ENCODE measurements around the gene P2RX7.
"Not testable (repeated sequence)": the region's sequence is repeated elsewhere in the genome, so short reads cannot be mapped to it uniquely, and the experiment has no call there.

P2RX7 gene

GRCh38 chr12:121208571-121208970 lies 75.9 kb downstream of the P2RX7 start:
- CTCF ChIA-PET = interaction anchor here (1.2 kb wide), 1 partner anchor 22 kb away, joined by 3 read pairs; no protein-coding TSS in a partner anchor
- not testable (repeated sequence) for H3K9me3 Mint-ChIP-seq
- peak; percentile 5 for DNase-seq
- Mint-ChIP-seq H3K27me3 (peaks cover 12% of the 10 kb centered on the region), H3K4me3 (peak overlapping the region; percentile 85), H3K36me3 (peaks cover 19% of the 10 kb centered on the region), H3K4me1 (peaks cover 47% of the 10 kb centered on the region), H3K27ac (peak overlapping the region; percentile 70)

GRCh38 chr12:121209221-121209620 lies 76.5 kb downstream of the P2RX7 start:
- Mint-ChIP-seq H3K4me1 (peaks cover 52% of the 10 kb centered on the region), H3K27ac (peak overlapping the region; percentile 91), H3K4me3 (peak overlapping the region; percentile 85), H3K9me3 (no peaks in the 10 kb centered on the region), H3K36me3 (peaks cover 21% of the 10 kb centered on the region), H3K27me3 (peaks cover 7% of the 10 kb centered on the region)
- CTCF ChIA-PET = interaction anchor here (0.9 kb wide), 1 partner anchor 98 kb away, joined by 3 read pairs; no protein-coding TSS in a partner anchor
- peak; percentile 23 for DNase-seq

GRCh38 chr12:121209624-121210572 lies 77.2 kb downstream of the P2RX7 start, which contains the start of gene P2RX4:
Gene P2RX4 (plus strand): TSS chr12:121210129. CDS start chr12:121210165, 36 bp downstream.
- H3K4me1 Mint-ChIP-seq = peaks cover 55% of the 10 kb centered on the region
- peak within 1 kb of the TSS; percentile 91 for H3K27ac Mint-ChIP-seq
- no peaks in the 10 kb centered on the region for H3K9me3 Mint-ChIP-seq
- peak; percentile 92 for DNase-seq
- H3K36me3 Mint-ChIP-seq = peaks cover 26% of the 10 kb centered on the region
- peak within 1 kb of the TSS; percentile 85 for H3K4me3 Mint-ChIP-seq
- peaks cover 7% of the 10 kb centered on the region for H3K27me3 Mint-ChIP-seq
- CTCF ChIA-PET = interaction anchor here (0.9 kb wide), 2 partner anchors 14 to 98 kb away, joined by 3 read pairs; no protein-coding TSS in a partner anchor

GRCh38 chr12:121212875-121213274 lies 80.2 kb downstream of the P2RX7 start:
- Mint-ChIP-seq H3K27me3 (peaks cover 7% of the 10 kb centered on the region), H3K27ac (peak overlapping the region; percentile 22), H3K4me3 (no peak overlapping the region), H3K4me1 (peaks cover 66% of the 10 kb centered on the region), H3K9me3 (no peaks in the 10 kb centered on the region), H3K36me3 (peaks cover 51% of the 10 kb centered on the region)
- no peak for DNase-seq
- CTCF ChIA-PET = interaction anchor here (0.6 to 1.0 kb wide), 2 partner anchors 11 to 93 kb away, joined by 3 read pairs; no protein-coding TSS in a partner anchor

- H3K9me3 Mint-ChIP-seq = no peaks in the 10 kb centered on the region
- no peak overlapping the region for H3K4me3 Mint-ChIP-seq
- peaks cover 5% of the 10 kb centered on the region for H3K27me3 Mint-ChIP-seq
- no peak for DNase-seq
- H3K27ac Mint-ChIP-seq = peak overlapping the region; percentile 70
- H3K4me1 Mint-ChIP-seq = peaks cover 56% of the 10 kb centered on the region
- CTCF ChIA-PET = interaction anchor here (0.6 to 1.2 kb wide), 2 partner anchors 10 to 17 kb away, joined by 3 to 4 read pairs; no protein-coding TSS in a partner anchor
- peaks cover 65% of the 10 kb centered on the region for H3K36me3 Mint-ChIP-seq
These were observed 81.6 kb downstream of the P2RX7 start for GRCh38 chr12:121214166-121214777.

GRCh38 chr12:121214855-121215745 lies 82.4 kb downstream of the P2RX7 start:
- no peak for DNase-seq
- H3K4me3 Mint-ChIP-seq = no peak overlapping the region
- H3K36me3 Mint-ChIP-seq = peaks cover 73% of the 10 kb centered on the region
- H3K9me3 Mint-ChIP-seq = no peaks in the 10 kb centered on the region
- H3K27me3 Mint-ChIP-seq = no peaks in the 10 kb centered on the region
- CTCF ChIA-PET = interaction anchor here (1.0 to 1.4 kb wide), 3 partner anchors 9 to 32 kb away, joined by 3 to 4 read pairs (median 3); no protein-coding TSS in a partner anchor
- peaks cover 58% of the 10 kb centered on the region for H3K4me1 Mint-ChIP-seq
- H3K27ac Mint-ChIP-seq = peak overlapping the region; percentile 71

- H3K27ac Mint-ChIP-seq = peak overlapping the region; percentile 11
- CTCF ChIA-PET = interaction anchor here (1.0 to 1.4 kb wide), 2 partner anchors 8 to 33 kb away, joined by 3 read pairs; no protein-coding TSS in a partner anchor
- H3K9me3 Mint-ChIP-seq = no peaks in the 10 kb centered on the region
- no peak overlapping the region for H3K4me3 Mint-ChIP-seq
- H3K4me1 Mint-ChIP-seq = peaks cover 60% of the 10 kb centered on the region
- DNase-seq = no peak
- H3K36me3 Mint-ChIP-seq = peaks cover 76% of the 10 kb centered on the region
- H3K27me3 Mint-ChIP-seq = no peaks in the 10 kb centered on the region
These were observed 83.4 kb downstream of the P2RX7 start for GRCh38 chr12:121216102-121216501.

GRCh38 chr12:121217063-121217462 lies 84.4 kb downstream of the P2RX7 start:
- peaks cover 77% of the 10 kb centered on the region for H3K36me3 Mint-ChIP-seq
- H3K4me3 Mint-ChIP-seq = no peak overlapping the region
- H3K4me1 Mint-ChIP-seq = peaks cover 58% of the 10 kb centered on the region
- H3K27ac Mint-ChIP-seq = no peak overlapping the region
- no peaks in the 10 kb centered on the region for H3K9me3 Mint-ChIP-seq
- no peak for DNase-seq
- no peaks in the 10 kb centered on the region for H3K27me3 Mint-ChIP-seq
- CTCF ChIA-PET = interaction anchor here (0.6 to 2.1 kb wide), 2 partner anchors 13 to 24 kb away, joined by 3 to 7 read pairs; no protein-coding TSS in a partner anchor

GRCh38 chr12:121217761-121218160 lies 85.1 kb downstream of the P2RX7 start:
- CTCF ChIA-PET = interaction anchor here (2.1 kb wide), 1 partner anchor 12 kb away, joined by 7 read pairs; no protein-coding TSS in a partner anchor
- peaks cover 79% of the 10 kb centered on the region for H3K36me3 Mint-ChIP-seq
- peak overlapping the region; percentile 19 for H3K27ac Mint-ChIP-seq
- peaks cover 61% of the 10 kb centered on the region for H3K4me1 Mint-ChIP-seq
- H3K9me3 Mint-ChIP-seq = peaks cover under 1% of the 10 kb centered on the region
- H3K27me3 Mint-ChIP-seq = no peaks in the 10 kb centered on the region
- no peak for DNase-seq
- H3K4me3 Mint-ChIP-seq = no peak overlapping the region

GRCh38 chr12:121218588-121219352 lies 86.1 kb downstream of the P2RX7 start:
- Mint-ChIP-seq H3K4me3 (no peak overlapping the region), H3K27me3 (no peaks in the 10 kb centered on the region), H3K27ac (no peak overlapping the region), H3K36me3 (peaks cover 85% of the 10 kb centered on the region), H3K9me3 (peaks cover 1% of the 10 kb centered on the region), H3K4me1 (peaks cover 62% of the 10 kb centered on the region)
- CTCF ChIA-PET = interaction anchor here (2.1 kb wide), 1 partner anchor 11 kb away, joined by 7 read pairs; no protein-coding TSS in a partner anchor
- DNase-seq = peak; percentile 17

- H3K27ac Mint-ChIP-seq = peak overlapping the region; percentile 40
These were observed 86.8 kb downstream of the P2RX7 start for GRCh38 chr12:121219353-121219986.

GRCh38 chr12:121222847-121223246 lies 90.2 kb downstream of the P2RX7 start:
- peak; percentile 51 for DNase-seq
- H3K27ac Mint-ChIP-seq = peak overlapping the region; percentile 96
- CTCF ChIA-PET = interaction anchor here (0.8 to 1.7 kb wide), 3 partner anchors 16 to 182 kb away, joined by 3 to 4 read pairs (median 3); no protein-coding TSS in a partner anchor
- peaks cover 78% of the 10 kb centered on the region for H3K36me3 Mint-ChIP-seq
- peaks cover 74% of the 10 kb centered on the region for H3K4me1 Mint-ChIP-seq
- H3K9me3 Mint-ChIP-seq = peaks cover 1% of the 10 kb centered on the region
- peak overlapping the region; percentile 8 for H3K4me3 Mint-ChIP-seq
- H3K27me3 Mint-ChIP-seq = no peaks in the 10 kb centered on the region

More at GRCh38 chr12:121219353-121219986, 86.8 kb downstream of the P2RX7 start:
- Mint-ChIP-seq H3K4me1 (peaks cover 62% of the 10 kb centered on the region), H3K36me3 (peaks cover 85% of the 10 kb centered on the region), H3K4me3 (no peak overlapping the region), H3K9me3 (peaks cover 1% of the 10 kb centered on the region), H3K27me3 (no peaks in the 10 kb centered on the region)
- CTCF ChIA-PET = no interaction called here
- DNase-seq = no peak

Data from activated naive CD4-positive, alpha-beta T cell treated with anti-CD3 and anti-CD28 coated beads, Interleukin-2, amount 10 ng/mL, durations not matched to agents 7 days and 5 days (primary cell).